Erythroblast (primary cell): Measurements from ENCODE around the gene CACNA1C.

ENCODE experiments used
- DNase-seq, 2 experiments: peaks; one replicate each; lab custom pipeline; 2025; lab: John Stamatoyannopoulos, UW
- GATA1 ChIP-seq: IDR thresholded peaks from 2 replicates; pipeline ENCODE4 v1.6.1; 2011; ENCODE audit warnings: low read depth, mild to moderate bottlenecking, control low read depth, low read length, moderate library complexity
- POLR2A ChIP-seq: IDR thresholded peaks from 2 replicates; pipeline ENCODE4 v1.6.1; 2011; ENCODE audit warnings: mild to moderate bottlenecking, low read length

Gene CACNA1C

GRCh38 chr12:2431810-2432209 lies 379.0 kb downstream of the CACNA1C start:
- no peak for DNase-seq
- TF ChIP-seq GATA1 (no peak), POLR2A (no peak)

- TF ChIP-seq GATA1 (no peak), POLR2A (no peak)
- DNase-seq: no peak
Observed at GRCh38 chr12:2432856-2433255, 380.1 kb downstream of the CACNA1C start.

- no peak for TF ChIP-seq GATA1
- TF ChIP-seq POLR2A: no peak
Observed at GRCh38 chr12:2435511-2435910, 382.7 kb downstream of the CACNA1C start.

GRCh38 chr12:2439332-2440100 lies 386.7 kb downstream of the CACNA1C start:
- no peak for DNase-seq
- TF ChIP-seq POLR2A (no peak), GATA1 (no peak)

More at GRCh38 chr12:2435511-2435910, 382.7 kb downstream of the CACNA1C start:
- DNase-seq: no peak

- DNase-seq: no peak
- TF ChIP-seq POLR2A: no peak
- no peak for TF ChIP-seq GATA1
Observed at GRCh38 chr12:2443776-2444175, 391.0 kb downstream of the CACNA1C start.

GRCh38 chr12:2445968-2446367 lies 393.2 kb downstream of the CACNA1C start:
- TF ChIP-seq GATA1 (no peak), POLR2A (no peak)
- DNase-seq: no peak

GRCh38 chr12:2447861-2448260 lies 395.1 kb downstream of the CACNA1C start:
- DNase-seq: no peak

GRCh38 chr12:2449586-2449985 lies 396.8 kb downstream of the CACNA1C start:
- DNase-seq: no peak
- no peak for TF ChIP-seq GATA1
- no peak for TF ChIP-seq POLR2A

More at GRCh38 chr12:2447861-2448260, 395.1 kb downstream of the CACNA1C start:
- TF ChIP-seq GATA1 (no peak), POLR2A (no peak)

GRCh38 chr12:2450553-2450952 lies 397.8 kb downstream of the CACNA1C start:
- no peak for DNase-seq
- TF ChIP-seq GATA1: no peak
- no peak for TF ChIP-seq POLR2A

- no peak for DNase-seq
Observed at GRCh38 chr12:2451025-2451424, 398.2 kb downstream of the CACNA1C start.

GRCh38 chr12:2451497-2451896 lies 398.7 kb downstream of the CACNA1C start:
- TF ChIP-seq POLR2A (no peak), GATA1 (no peak)
- DNase-seq: no peak

More at GRCh38 chr12:2451025-2451424, 398.2 kb downstream of the CACNA1C start:
- TF ChIP-seq POLR2A: no peak
- TF ChIP-seq GATA1: no peak

GRCh38 chr12:2453076-2453760 lies 400.4 kb downstream of the CACNA1C start:
- TF ChIP-seq POLR2A: no peak
- no peak for TF ChIP-seq GATA1
- DNase-seq: no peak

- no peak for DNase-seq
- TF ChIP-seq GATA1 (no peak), POLR2A (no peak)
Observed at GRCh38 chr12:2453761-2454090, 400.9 kb downstream of the CACNA1C start.

GRCh38 chr12:2454601-2455177 lies 401.9 kb downstream of the CACNA1C start:
- no peak for DNase-seq

More at GRCh38 chr12:2454601-2455177, 401.9 kb downstream of the CACNA1C start:
- no peak for TF ChIP-seq POLR2A
- TF ChIP-seq GATA1: no peak
